ENCODE results near the gene AJM1.
A peak's percentile ranks its signal among the peaks of the same experiment; 100 is the strongest.

The AJM1 gene

GRCh38 chr9:136808075-136808805 lies 34.0 kb upstream of the AJM1 start:
- DNase-seq (ENCODE audit: low spot score): peak; percentile 37

DNA sequence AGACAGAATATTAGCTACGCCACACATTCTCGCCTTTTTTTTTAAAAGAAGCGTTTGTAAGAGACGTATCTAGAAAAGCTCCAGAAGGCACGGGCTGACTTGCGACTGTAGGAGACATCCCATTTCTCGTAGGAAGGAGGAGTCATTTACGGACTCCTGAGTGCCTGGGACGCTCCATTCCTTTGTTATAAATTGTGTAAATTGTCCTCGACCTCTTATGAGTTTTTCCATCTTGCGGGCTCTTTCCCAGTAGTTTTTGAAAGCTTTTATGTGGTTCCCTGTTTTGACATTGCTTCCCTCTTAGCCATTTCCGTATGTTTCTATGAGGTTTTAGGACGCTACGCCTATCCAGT lies 33.5 kb upstream of the AJM1 start:
- DNase-seq (ENCODE audit: low spot score): peak; percentile 50

DNA sequence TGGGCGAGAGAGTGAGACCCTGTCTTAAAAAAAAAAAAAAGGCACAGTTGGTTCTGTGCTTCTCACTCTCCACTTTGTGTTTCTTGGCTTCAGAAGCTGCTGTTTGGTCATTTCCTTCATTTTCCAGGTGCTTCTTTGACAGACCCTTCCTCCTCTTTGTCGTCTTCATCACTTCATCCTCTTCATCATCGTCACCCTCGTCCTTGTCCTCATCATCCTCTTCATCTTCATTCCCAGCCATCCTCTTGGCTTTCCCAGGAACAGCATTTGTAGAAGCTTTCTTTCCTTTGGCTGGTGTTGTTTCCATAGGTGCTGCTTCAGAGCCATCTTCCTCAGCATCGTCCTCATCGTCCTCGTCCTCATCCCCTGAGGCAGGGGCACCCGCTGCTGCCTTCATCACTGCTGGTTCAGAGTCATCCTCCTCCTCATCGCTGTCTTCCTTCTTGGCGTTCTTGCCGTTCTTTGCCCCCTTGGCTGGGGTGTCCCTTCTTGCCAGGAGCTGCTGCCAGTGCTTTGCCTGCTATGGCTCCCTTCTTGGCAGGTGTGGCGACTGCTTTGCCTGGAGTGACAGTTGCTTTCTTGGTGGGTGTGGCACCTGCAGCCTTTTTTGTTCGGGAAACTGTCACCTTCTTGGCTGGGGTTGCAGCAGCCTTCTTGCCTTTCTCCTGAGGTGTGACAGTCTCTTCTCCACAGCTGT lies 27.4 kb upstream of the AJM1 start:
- no peak for DNase-seq (ENCODE audit: low spot score)

- no peak for DNase-seq (ENCODE audit: low spot score)
Measured at GRCh38 chr9:136815422-136815782, 26.9 kb upstream of the AJM1 start.

- peak; percentile 40 for DNase-seq (ENCODE audit: low spot score)
Measured at GRCh38 chr9:136820971-136821825, 21.1 kb upstream of the AJM1 start.

DNA sequence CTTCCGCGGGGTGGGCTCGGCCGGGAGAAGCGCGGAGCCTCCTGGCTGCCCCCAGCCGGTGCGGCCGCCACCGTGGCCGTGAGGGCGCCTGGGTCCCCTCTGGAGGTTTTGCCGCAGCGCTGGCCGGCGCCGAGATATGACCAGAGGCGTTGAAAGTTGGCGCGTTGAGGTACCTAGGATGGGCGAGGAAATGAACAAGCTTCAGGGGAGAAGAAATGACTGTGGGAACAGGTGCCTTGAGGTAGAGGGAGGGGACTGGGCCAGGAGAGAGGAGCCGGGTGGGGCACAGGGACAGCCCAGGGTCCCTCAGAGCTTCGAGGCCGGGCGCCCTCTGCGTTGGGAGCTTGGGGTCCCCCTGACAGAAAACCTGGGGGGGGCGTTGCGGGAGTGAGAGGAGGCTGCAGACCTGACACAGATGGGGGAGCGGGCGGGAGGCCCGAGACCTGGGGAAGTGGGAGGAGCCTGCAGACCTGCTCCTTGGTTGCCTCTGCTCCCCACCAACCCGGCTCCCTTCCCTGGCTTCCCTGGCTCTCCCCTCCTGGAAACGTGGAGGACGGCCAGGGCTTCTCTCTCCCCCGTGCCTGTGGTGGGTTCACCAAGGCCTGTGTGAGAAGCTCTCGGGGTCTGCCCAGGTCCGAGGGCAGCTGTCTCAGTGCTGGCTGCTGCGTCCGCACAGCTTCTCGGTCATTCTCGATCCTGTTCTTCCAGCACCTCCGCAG lies 20.3 kb upstream of the AJM1 start:
- no peak for DNase-seq (ENCODE audit: low spot score)

DNA sequence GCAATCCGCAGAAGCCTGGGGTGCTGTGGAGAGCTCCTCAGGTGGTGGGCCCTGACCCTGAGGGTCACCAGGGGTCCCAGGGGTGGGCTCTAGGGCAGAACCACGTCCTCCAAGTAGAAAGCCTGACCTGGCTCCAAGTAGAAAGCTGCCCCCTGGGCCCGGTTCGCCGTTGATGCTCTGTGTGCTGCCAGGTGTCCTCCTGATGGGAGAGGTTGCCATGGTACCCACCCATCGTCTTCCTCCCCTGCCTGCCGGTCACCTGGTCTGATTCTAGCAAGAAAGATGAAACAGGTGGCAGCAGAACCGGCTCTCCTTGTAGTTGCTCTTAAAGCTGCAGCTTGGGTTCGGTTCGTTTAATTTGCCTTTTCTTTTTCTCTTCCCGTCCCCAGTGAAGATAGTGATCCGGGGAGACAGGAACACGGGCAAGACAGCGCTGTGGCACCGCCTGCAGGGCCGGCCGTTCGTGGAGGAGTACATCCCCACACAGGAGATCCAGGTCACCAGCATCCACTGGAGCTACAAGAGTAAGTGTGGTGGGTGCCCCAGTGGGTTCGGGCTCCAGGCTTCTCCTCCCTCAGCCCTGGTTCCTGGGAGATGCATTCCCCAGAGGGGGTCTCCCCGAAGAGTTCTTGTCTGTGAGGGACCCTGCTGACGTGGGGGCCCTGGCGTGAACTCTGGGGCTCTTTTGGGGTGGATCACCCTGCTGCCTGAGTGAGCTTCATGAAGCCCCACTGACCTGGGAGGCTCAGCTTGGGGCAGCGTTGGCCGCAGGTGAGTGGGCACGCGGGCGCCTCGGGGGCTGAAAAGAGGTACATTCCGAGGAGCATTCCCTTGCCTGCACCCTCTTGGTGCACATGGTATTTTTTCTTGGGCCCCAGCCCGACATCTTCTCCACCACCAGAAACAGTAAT lies 18.9 kb upstream of the AJM1 start:
- DNase-seq (ENCODE audit: low spot score): no peak

- no peak for DNase-seq (ENCODE audit: low spot score)
Measured at GRCh38 chr9:136824496-136825225, 17.6 kb upstream of the AJM1 start.

DNA sequence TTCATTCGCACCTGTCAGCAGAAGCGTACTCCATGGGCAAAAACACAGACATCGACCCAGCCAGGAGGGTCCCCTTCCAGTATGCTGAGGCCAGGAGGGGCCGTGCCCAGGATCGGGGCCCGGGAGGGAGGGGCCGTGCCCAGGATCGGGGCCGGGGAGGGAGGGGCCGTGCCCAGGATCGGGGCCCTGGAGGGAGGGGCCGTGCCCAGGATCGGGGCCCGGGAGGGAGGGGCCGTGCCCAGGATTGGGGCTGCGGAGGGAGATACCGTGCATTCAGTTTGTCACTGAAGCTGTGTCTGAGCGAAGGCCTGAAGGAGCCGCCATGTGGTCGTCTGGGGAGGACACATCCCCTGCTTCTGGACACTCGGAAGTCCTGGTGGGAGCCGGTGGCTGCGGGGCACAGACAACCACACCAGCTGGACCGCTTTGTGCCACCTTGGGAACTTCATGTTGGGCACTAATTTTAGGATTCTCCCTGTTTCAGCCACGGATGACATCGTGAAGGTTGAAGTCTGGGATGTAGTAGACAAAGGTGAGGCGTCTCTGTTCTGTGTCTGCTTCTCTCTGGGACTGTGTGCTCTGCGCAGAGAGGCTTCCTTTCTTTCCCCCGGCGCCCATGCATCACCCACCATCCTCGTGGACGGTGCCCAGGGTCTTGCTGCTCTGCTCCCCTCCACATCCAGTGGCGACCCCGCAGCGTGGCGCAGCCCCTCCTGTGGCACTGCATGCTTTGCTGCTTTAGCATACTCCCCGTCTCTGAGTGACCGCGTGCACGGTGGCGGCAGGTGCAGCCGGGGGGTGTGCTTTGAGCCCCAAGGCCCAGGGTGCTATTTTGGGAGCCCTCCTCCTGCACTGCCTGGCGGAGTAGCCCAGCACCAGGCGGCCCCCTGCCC lies 16.7 kb upstream of the AJM1 start:
- no peak for DNase-seq (ENCODE audit: low spot score)

DNA sequence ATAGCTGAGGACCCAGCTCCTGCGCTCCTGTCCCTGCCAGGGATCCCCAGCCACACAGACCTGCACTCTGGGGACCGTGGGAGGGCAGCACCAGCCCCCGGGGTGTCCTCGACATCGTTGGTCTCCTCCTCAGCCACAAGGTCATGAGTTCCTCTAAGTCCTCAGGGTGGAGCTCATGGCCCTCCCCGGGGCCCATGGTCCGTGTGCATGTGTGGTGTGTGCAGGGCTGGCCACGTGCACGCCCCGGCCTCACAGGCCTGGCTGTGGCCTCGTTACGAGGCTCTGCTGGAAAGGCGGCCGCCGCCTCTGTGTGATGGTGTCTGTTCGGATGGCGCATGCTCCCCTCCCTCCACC lies 16.1 kb upstream of the AJM1 start:
- no peak for DNase-seq (ENCODE audit: low spot score)

- no peak for DNase-seq (ENCODE audit: low spot score)
Measured at GRCh38 chr9:136826703-136827582, 15.3 kb upstream of the AJM1 start.

GRCh38 chr9:136827794-136828473 lies 14.3 kb upstream of the AJM1 start:
- no peak for DNase-seq (ENCODE audit: low spot score)

GRCh38 chr9:136828474-136829140 lies 13.7 kb upstream of the AJM1 start:
- no peak for DNase-seq (ENCODE audit: low spot score)

DNA sequence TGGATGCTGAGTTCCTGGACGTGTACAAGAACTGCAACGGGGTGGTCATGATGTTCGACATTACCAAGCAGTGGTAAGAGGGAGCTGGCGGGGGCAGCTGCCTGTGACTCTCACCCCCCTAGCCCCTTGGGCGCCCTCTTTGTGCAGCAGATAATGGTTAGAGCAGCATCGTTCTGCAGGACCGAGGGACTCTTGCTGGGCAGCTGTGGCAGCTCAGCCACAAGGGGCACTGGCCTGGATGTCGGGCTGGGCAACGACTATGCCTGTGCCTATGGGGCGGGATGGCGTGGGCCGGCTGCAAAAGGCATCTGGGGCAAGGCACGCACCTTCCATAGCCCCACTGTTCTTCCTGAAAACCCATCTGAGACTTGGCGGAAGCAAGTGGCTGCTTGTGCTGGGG lies 12.9 kb upstream of the AJM1 start:
- no peak for DNase-seq (ENCODE audit: low spot score)

- no peak for DNase-seq (ENCODE audit: low spot score)
Measured at GRCh38 chr9:136829981-136830885, 12.0 kb upstream of the AJM1 start.

DNA sequence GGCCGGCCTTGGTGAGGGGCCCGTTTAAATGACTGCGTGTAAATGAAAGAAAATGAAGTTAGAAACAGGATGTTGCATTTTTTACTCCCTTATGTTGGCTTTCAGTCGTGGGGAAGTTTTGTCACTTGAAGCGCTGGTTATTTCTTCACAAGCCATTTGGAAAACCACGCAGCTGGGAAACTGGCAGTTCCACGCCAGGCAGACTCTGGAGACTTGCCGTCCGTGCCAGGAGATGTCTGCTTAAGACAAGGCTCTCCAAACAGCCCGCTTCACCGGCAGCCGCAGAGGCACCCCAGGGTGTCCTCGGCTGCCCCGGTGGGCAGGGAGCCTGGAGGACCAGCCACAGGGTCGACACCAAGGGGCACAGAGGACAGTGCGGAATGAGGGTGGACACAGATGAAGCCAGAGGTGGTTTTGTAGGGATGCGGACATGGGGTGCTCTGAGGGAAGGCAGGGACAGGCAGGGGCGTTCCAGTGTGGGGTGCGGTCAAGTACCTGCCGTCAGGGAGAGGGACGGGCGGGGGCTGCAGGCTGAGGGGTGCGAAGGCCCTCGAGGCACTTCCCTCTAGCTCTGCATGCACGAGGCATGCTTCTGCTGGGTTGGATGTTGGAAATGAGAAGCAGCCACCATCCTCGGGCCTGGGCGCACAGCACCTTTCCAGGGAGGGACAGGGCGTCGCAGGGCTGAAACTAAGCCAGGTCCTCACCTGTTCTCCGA lies 11.1 kb upstream of the AJM1 start:
- DNase-seq (ENCODE audit: low spot score): no peak
